Activated T-cell treated with anti-CD3 and anti-CD28 coated beads, Interleukin-2, amount 50 U/mL, for 72 hours (primary cell): Measurements from ENCODE around the gene FREM1. TPM values are rescaled to one million over a fixed set of nuclear protein-coding genes. Genes with fewer than 3 reads are reported as not detected.

ENCODE experiments used
- ATAC-seq, 2 donors: fragments of 150-1000 bp; cut with Tn5 transposase; replicated peaks in 1 of 2; 2 replicates each; pipeline ENCODE4 v1.10.0; 2021; ENCODE audit warnings: moderate library complexity in 2 of 2, mild to moderate bottlenecking in 1 of 2
- DNase-seq, 2 donors: peaks; one replicate each; pipeline ENCODE4 v3.0.0; 2021 to 2022; ENCODE audit warnings: mixed read lengths in 1 of 2
- H3K27ac Mint-ChIP-seq: one replicate; pipeline ENCODE4 v1.8.0; 2022; ENCODE audit warnings: mild to moderate bottlenecking, moderate library complexity, mixed read lengths
- H3K27me3 Mint-ChIP-seq: one replicate; pipeline ENCODE4 v1.8.0; 2022; ENCODE audit warnings: low read depth, mixed read lengths
- H3K36me3 Mint-ChIP-seq, 2 donors: one replicate each; pipeline ENCODE4 v1.8.0; 2022; ENCODE audit warnings: mixed read lengths in 2 of 2, mild to moderate bottlenecking in 1 of 2; ENCODE audit not compliant: insufficient read depth in 2 of 2
- H3K4me1 Mint-ChIP-seq: one replicate; pipeline ENCODE4 v1.8.0; 2022; ENCODE audit warnings: low read depth, mixed read lengths
- H3K4me3 Mint-ChIP-seq, 2 donors: one replicate each; pipeline ENCODE4 v1.8.0; 2022; ENCODE audit warnings: mild to moderate bottlenecking in 2 of 2, mixed read lengths in 2 of 2, moderate library complexity in 2 of 2
- H3K9me3 Mint-ChIP-seq, 2 donors: one replicate each; pipeline ENCODE4 v1.8.0; 2022; ENCODE audit warnings: mixed read lengths in 2 of 2
- total RNA-seq, 2 donors: library from RNA; stranded (reverse); gene quantifications; one replicate each; pipeline ENCODE4 v1.2.3, GENCODE V29; 2022

Gene FREM1
- total RNA-seq, 2 donors from 2014 or later, result not detected

DNA sequence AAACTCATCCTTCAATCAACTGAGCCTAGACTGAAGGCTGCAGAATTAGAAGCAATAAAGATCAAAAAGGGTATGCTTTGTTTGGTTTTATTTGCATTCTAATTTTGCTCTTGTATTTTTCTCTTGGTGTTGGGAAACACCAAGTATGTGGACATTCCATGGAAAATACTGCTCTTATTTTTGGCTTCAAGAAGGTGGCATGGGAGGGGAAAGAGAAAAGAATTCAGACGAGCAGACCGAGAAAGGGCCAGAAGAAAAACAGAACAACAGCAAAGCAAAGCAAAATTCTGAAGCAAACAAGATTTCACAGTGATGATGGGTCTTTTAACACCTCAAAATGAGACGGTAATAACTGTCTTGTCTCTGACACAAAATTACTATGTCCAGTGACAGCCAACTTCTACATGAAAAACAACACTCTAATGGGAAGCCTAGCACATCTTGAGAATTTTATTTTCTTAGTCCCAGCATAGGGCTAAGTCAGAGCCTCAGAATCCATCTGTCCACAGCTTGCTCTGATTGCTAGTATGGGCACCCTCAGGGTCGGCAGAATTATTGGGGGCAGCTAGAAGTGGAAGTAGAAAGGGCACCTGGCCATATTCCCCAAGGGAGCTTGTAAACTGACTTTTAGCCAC, 26.8 kb downstream of the FREM1 start:
- H3K4me3 Mint-ChIP-seq, result no peak overlapping the region
- no peaks in the 10 kb centered on the region for H3K36me3 Mint-ChIP-seq
- no peaks in the 10 kb centered on the region for H3K9me3 Mint-ChIP-seq
- ATAC-seq, result no peak
- no peak overlapping the region for H3K27ac Mint-ChIP-seq
- no peak for DNase-seq
- H3K4me1 Mint-ChIP-seq, result no peaks in the 10 kb centered on the region
- H3K27me3 Mint-ChIP-seq, result peaks cover 11% of the 10 kb centered on the region

- Mint-ChIP-seq H3K36me3 (no peaks in the 10 kb centered on the region), H3K9me3 (peaks cover 0 to under 1% of the 10 kb centered on the region in 2 donors), H3K4me1 (no peaks in the 10 kb centered on the region), H3K27me3 (peaks cover 19% of the 10 kb centered on the region), H3K27ac (no peak overlapping the region), H3K4me3 (no peak overlapping the region)
- ATAC-seq (no peak), DNase-seq (no peak)
Measured at GRCh38 chr9:14882090-14882489, 28.1 kb downstream of the FREM1 start.

DNA sequence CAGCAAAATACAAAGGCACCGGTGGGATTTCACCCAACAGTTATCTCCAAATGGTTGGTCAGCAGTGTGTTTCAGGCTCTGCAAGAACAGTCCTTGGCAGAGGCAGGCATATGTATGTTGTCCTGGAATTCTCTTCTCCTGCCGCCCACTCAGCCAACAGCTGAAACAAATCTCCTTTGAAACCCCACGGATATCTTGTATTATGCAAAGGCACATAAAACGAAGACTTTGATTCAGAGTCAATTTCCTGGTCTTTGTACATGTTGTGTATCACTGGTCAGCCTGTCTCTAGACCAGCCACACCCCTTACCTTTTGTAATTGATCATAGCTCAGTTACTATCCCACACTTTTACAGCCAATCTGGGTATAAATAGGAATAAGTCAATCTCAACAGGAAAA, 29.2 kb downstream of the FREM1 start:
- H3K36me3 Mint-ChIP-seq, result no peaks in the 10 kb centered on the region
- H3K27ac Mint-ChIP-seq, result no peak overlapping the region
- H3K27me3 Mint-ChIP-seq, result peaks cover 19% of the 10 kb centered on the region
- no peak overlapping the region for H3K4me3 Mint-ChIP-seq
- ATAC-seq, result no peak
- no peaks in the 10 kb centered on the region for H3K4me1 Mint-ChIP-seq
- DNase-seq, result no peak
- peaks cover 0 to 2% of the 10 kb centered on the region in 2 donors for H3K9me3 Mint-ChIP-seq

GRCh38 chr9:14870090-14870489, 40.1 kb downstream of the FREM1 start:
- DNase-seq (no peak), ATAC-seq (no peak)
- peaks cover 0 to 2% of the 10 kb centered on the region in 2 donors for H3K9me3 Mint-ChIP-seq
- no peaks in the 10 kb centered on the region for H3K36me3 Mint-ChIP-seq
- H3K4me1 Mint-ChIP-seq, result no peaks in the 10 kb centered on the region
- no peaks in the 10 kb centered on the region for H3K27me3 Mint-ChIP-seq
- H3K27ac Mint-ChIP-seq, result no peak overlapping the region
- no peak overlapping the region for H3K4me3 Mint-ChIP-seq

DNA sequence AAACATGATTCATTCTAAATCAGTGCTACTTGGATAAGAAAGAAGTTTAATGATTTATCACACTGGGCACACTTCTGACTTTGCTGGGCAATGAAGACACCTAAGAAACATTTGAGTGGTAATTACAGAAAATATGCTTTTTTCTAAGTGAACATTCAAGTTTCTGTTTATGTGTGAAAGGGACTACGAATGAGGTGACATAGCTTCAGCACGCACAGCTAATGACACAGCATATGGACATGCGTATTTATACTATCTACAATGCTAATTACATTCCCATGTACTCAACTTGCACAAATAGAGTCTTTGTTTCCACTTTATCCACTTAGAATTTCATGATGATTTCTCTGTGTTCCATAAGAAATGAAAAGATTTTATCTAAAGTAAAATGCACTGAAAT, 40.6 kb downstream of the FREM1 start:
- Mint-ChIP-seq H3K36me3 (no peaks in the 10 kb centered on the region), H3K4me3 (no peak overlapping the region), H3K27ac (no peak overlapping the region), H3K9me3 (peaks cover 0 to 2% of the 10 kb centered on the region in 2 donors), H3K4me1 (no peaks in the 10 kb centered on the region), H3K27me3 (no peaks in the 10 kb centered on the region)
- DNase-seq (no peak), ATAC-seq (no peak)

GRCh38 chr9:14868772-14869583, 41.2 kb downstream of the FREM1 start:
- Mint-ChIP-seq H3K36me3 (no peaks in the 10 kb centered on the region), H3K4me3 (no peak overlapping the region), H3K27ac (no peak overlapping the region), H3K9me3 (peaks cover 0 to 2% of the 10 kb centered on the region in 2 donors), H3K27me3 (no peaks in the 10 kb centered on the region), H3K4me1 (no peaks in the 10 kb centered on the region)
- DNase-seq (no peak), ATAC-seq (no peak)

DNA sequence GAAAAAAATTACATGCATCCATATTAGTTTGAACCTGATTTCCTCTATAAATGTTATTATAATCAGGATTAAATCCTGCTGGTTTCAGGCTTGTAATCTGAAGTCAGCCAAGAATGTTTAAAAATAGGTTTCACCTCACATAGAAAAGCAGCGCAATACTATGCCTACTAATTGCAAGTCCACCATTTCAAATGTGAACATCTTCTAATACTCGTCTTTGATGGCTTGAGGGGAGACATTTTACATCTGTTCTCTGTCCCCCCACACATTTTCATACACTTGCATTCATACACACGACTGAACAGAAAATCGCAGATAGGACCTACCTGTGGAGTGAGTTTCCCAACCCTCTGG, 41.8 kb downstream of the FREM1 start:
- Mint-ChIP-seq H3K27ac (no peak overlapping the region), H3K36me3 (no peaks in the 10 kb centered on the region), H3K27me3 (no peaks in the 10 kb centered on the region), H3K9me3 (peaks cover 0 to 2% of the 10 kb centered on the region in 2 donors), H3K4me3 (no peak overlapping the region), H3K4me1 (no peaks in the 10 kb centered on the region)
- DNase-seq (no peak), ATAC-seq (no peak)

DNA sequence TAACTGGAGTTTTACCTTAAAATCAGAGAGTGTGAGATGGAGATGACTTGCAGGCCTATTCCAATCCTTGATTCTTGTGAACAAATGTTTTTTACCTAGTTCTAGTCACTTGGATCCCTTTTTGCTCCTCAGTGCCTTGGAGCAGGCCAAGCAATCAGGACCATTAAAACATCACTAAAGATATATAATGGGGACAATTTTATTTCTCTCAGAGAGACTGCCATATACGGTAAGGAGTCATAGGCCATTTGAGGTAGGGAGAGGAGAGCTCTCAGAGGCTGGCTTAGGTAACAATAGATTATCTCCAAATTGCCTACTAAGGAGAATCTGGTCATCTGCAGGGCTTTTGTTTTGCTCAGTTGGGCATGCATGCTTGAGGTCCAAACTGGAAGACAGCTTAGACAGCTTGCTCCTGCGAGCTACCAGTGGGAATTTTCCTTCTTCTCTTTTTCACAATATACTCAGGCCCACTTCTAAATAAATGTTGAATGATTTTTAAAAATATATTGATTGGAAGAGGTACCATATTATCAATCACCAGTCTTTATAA, 44.0 kb downstream of the FREM1 start:
- ATAC-seq (no peak), DNase-seq (no peak)
- no peak overlapping the region for H3K4me3 Mint-ChIP-seq
- no peak overlapping the region for H3K27ac Mint-ChIP-seq
- H3K36me3 Mint-ChIP-seq, result no peaks in the 10 kb centered on the region
- H3K9me3 Mint-ChIP-seq, result no peaks in the 10 kb centered on the region
- H3K4me1 Mint-ChIP-seq, result no peaks in the 10 kb centered on the region
- no peaks in the 10 kb centered on the region for H3K27me3 Mint-ChIP-seq

GRCh38 chr9:14864309-14864708, 45.9 kb downstream of the FREM1 start:
- H3K36me3 Mint-ChIP-seq, result no peaks in the 10 kb centered on the region
- H3K9me3 Mint-ChIP-seq, result no peaks in the 10 kb centered on the region
- no peak overlapping the region for H3K4me3 Mint-ChIP-seq
- H3K27ac Mint-ChIP-seq, result no peak overlapping the region
- ATAC-seq (no peak), DNase-seq (no peak)
- H3K4me1 Mint-ChIP-seq, result no peaks in the 10 kb centered on the region
- no peaks in the 10 kb centered on the region for H3K27me3 Mint-ChIP-seq

DNA sequence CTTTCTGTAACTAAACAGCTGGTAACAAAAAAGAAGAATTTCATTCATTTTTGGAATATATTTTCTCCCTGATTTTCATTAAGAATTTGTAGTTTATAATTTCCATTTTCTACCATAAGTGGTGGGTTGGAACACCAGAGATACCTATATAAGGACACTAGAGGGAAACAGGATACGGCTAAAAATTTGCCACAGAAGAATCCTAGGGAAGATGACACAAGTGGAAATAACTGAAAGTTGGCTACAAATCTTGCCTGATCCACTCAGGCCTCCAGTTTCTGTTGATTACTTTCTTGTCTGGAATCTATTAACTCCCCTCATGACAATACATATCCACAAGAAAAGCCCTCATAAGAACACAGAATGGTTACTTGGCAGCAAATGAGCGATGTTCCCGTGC, 46.8 kb downstream of the FREM1 start:
- H3K36me3 Mint-ChIP-seq, result no peaks in the 10 kb centered on the region
- no peaks in the 10 kb centered on the region for H3K9me3 Mint-ChIP-seq
- no peak overlapping the region for H3K4me3 Mint-ChIP-seq
- H3K27me3 Mint-ChIP-seq, result no peaks in the 10 kb centered on the region
- DNase-seq, result no peak
- H3K27ac Mint-ChIP-seq, result no peak overlapping the region
- no peaks in the 10 kb centered on the region for H3K4me1 Mint-ChIP-seq
- ATAC-seq, result no peak

DNA sequence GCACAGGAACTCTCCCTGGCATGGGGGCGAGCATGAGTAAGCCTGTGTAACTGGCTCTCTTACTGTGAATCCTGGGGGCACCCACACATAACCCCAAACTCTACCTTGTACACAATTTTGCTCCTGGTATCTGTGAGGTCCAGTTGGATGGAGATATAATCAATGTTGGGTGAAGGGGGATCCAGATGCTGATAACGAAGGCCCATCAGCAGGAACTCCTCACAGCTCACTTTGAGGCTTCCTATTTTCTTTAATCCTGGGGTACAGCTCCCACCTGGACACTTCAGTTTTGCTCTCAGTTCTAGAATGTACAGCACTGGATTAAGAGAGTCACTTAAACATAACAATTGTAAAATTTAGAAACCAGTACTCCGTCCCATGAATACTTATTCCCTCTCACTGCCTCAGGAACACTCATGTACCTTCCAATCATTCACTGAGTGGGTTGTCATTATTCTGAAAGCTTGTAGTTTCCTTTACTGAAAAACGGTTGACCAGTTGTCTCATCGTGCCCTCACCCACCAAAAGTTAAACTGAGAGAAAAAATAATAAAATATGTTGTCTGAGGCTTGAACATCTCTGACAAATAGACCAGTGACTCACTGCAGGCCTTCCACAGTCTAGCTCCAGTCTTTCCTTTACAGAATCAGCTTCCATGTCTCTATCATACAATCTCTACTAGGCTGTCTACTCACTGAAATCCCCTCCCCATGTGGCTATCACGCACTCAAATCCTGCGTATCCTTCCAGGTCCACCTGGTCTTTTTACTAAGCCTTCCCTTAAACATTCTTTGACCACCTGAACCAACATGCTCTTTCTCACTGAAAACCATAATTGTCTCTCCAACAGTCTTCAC, 52.6 kb downstream of the FREM1 start:
- Mint-ChIP-seq H3K4me3 (no peak overlapping the region), H3K27me3 (no peaks in the 10 kb centered on the region), H3K9me3 (no peaks in the 10 kb centered on the region), H3K4me1 (no peaks in the 10 kb centered on the region), H3K36me3 (no peaks in the 10 kb centered on the region), H3K27ac (no peak overlapping the region)
- DNase-seq (no peak), ATAC-seq (no peak)

- no peak for DNase-seq
- Mint-ChIP-seq H3K36me3 (no peaks in the 10 kb centered on the region), H3K27me3 (no peaks in the 10 kb centered on the region), H3K27ac (no peak overlapping the region), H3K9me3 (no peaks in the 10 kb centered on the region), H3K4me3 (no peak overlapping the region), H3K4me1 (no peaks in the 10 kb centered on the region)
- ATAC-seq, result no peak
Measured at GRCh38 chr9:14849851-14850250, 60.4 kb downstream of the FREM1 start.

GRCh38 chr9:14849296-14849695, 60.9 kb downstream of the FREM1 start:
- H3K9me3 Mint-ChIP-seq, result no peaks in the 10 kb centered on the region
- H3K36me3 Mint-ChIP-seq, result no peaks in the 10 kb centered on the region

More at GRCh38 chr9:14849296-14849695, 60.9 kb downstream of the FREM1 start:
- no peak overlapping the region for H3K27ac Mint-ChIP-seq
- no peak overlapping the region for H3K4me3 Mint-ChIP-seq
- H3K4me1 Mint-ChIP-seq, result no peaks in the 10 kb centered on the region
- ATAC-seq (no peak), DNase-seq (no peak)
- H3K27me3 Mint-ChIP-seq, result no peaks in the 10 kb centered on the region
